Renal pelvis (tissue), 4 donors: Measurements from ENCODE around the gene LSM3. TPM values are rescaled to one million over a fixed set of nuclear protein-coding genes. Genes with fewer than 3 reads are reported as not detected.
A peak's percentile ranks its signal among the peaks of the same experiment; 100 is the strongest.
"Not testable (repeated sequence)": the region's sequence is repeated elsewhere in the genome, so short reads cannot be mapped to it uniquely, and the experiment has no call there.

Source experiments
- DNase-seq: peaks from one replicate; pipeline ENCODE4 v3.0.0-alpha.2; 2013
- polyA plus RNA-seq, 3 donors: library from polyadenylated mRNA; unstranded; fragments of 120-200 nt; gene quantifications; one replicate each; pipeline ENCODE4 v1.2.1, GENCODE V29; 2013; ENCODE audit not compliant: insufficient read length in 3 of 3

The LSM3 gene
- polyA plus RNA-seq, 3 donors, result 15.6 to 17.7 (median 15.9) TPM

- peak; percentile 85 for DNase-seq
Measured at GRCh38 chr3:14216257-14217048, 37.8 kb downstream of the LSM3 start.

- no peak for DNase-seq
Measured at GRCh38 chr3:14218355-14218754, 39.7 kb downstream of the LSM3 start.

GRCh38 chr3:14220933-14221332 is 42.3 kb downstream of the LSM3 start:
- DNase-seq, result no peak

- DNase-seq, result no peak
Measured at GRCh38 chr3:14221902-14222301, 43.3 kb downstream of the LSM3 start.

GRCh38 chr3:14222457-14222856 is 43.8 kb downstream of the LSM3 start:
- DNase-seq, result no peak

- DNase-seq, result no peak
Measured at GRCh38 chr3:14222900-14223594, 44.4 kb downstream of the LSM3 start.

GRCh38 chr3:14223595-14223994 is 45.0 kb downstream of the LSM3 start:
- DNase-seq, result no peak

GRCh38 chr3:14224895-14225294 is 46.3 kb downstream of the LSM3 start:
- DNase-seq, result no peak

GRCh38 chr3:14225421-14225820 is 46.8 kb downstream of the LSM3 start:
- no peak for DNase-seq

- not testable (repeated sequence) for DNase-seq
Measured at GRCh38 chr3:14226351-14226750, 47.7 kb downstream of the LSM3 start.

GRCh38 chr3:14227856-14228255 is 49.2 kb downstream of the LSM3 start:
- DNase-seq, result no peak

GRCh38 chr3:14228681-14229470 is 50.3 kb downstream of the LSM3 start:
- no peak for DNase-seq

GRCh38 chr3:14229695-14230094 is 51.1 kb downstream of the LSM3 start:
- DNase-seq, result not testable (repeated sequence)

- DNase-seq, result no peak
Measured at GRCh38 chr3:14230729-14231128, 52.1 kb downstream of the LSM3 start.

- no peak for DNase-seq
Measured at GRCh38 chr3:14231145-14231990, 52.8 kb downstream of the LSM3 start.

GRCh38 chr3:14231998-14232501 is 53.4 kb downstream of the LSM3 start:
- no peak for DNase-seq

GRCh38 chr3:14234251-14235002 is 55.8 kb downstream of the LSM3 start:
- no peak for DNase-seq

GRCh38 chr3:14235003-14235911 is 56.6 kb downstream of the LSM3 start:
- DNase-seq, result no peak

- DNase-seq, result no peak
Measured at GRCh38 chr3:14235912-14236295, 57.3 kb downstream of the LSM3 start.

- DNase-seq, result no peak
Measured at GRCh38 chr3:14236902-14237301, 58.3 kb downstream of the LSM3 start.
